GM19238 (cell line): Measurements from ENCODE around the gene EVI5.

Experiments
- DNase-seq: peaks from one replicate; pipeline ENCODE4 v3.0.0; 2011; ENCODE audit warnings: low spot score; ENCODE audit not compliant: insufficient read length

Gene EVI5

DNA sequence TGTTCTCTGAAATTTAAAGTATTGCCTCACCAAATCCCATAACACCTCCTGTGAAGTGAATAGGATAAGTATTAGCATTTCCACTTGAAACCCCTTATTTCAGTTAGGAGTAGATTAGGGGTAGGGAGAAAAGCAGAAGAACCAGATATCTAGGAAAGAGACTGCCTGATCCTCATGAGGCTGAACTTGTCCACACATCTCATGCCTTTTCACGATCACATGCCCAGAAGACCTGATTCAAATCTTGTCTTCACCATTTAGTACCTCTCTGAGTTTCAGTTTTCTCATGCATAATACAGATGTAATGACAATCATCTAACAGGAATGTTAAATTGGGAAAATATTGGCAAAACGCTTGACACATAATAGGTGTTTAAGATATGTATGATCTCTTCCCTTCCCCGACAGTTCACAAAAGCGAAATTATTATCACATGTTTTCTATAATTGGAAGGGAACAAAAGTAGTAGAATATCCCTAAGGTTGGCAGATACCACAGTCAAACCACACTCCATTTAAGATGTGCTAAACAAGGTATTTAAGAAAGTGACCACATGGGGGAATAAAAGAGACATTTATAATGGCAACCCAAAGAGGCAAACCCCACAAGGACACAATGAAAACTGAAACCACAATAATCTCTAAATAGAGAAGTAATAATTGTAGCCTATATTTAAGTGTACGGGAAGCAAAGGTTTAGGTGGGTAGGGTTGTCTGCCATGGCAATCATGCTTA lies 323.4 kb downstream of the EVI5 start:
- DNase-seq = peak; percentile 31

DNA sequence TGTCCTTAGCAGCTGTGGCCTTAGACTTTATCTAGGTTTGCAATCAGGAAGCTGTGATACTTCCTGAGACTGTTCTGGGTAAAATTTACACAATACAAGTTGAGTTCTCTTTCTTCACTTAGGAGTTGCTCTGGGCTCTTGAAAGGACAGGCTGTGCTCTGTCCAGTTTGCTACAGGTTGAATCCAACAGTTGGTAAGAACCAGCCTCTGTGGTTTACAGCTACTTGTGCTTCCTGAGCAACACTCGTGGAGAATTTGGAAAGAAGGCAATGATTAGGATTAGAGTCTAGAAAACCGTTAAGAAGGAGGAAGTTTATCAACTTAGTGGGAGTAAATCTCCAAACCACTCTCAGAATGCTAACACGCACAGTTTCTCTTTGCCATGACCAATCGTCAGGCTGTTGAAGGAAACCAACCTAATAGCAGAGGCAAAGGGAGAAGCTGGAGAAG lies 325.0 kb downstream of the EVI5 start:
- DNase-seq = no peak
